Astrocyte (in vitro differentiated cells and primary cell): ENCODE data around the gene P4HA1. TPM values are rescaled to one million over a fixed set of nuclear protein-coding genes. Genes with fewer than 3 reads are reported as not detected.
"Not testable (repeated sequence)": the region's sequence is repeated elsewhere in the genome, so short reads cannot be mapped to it uniquely, and the experiment has no call there.

Source experiments
- DNase-seq: peaks from one replicate; pipeline ENCODE4 v3.0.0-alpha.2; 2010; ENCODE audit warnings: low read depth
- FAIRE-seq: peaks from 2 replicates; lab custom pipeline; 2011; peaks lifted over from hg19 to GRCh38; lab: Jason Lieb, UNC
- H2AFZ ChIP-seq: 2 replicates; pipeline ENCODE4 v1.6.0; 2012; ENCODE audit warnings: low read depth, low read length, inconsistent platforms
- H3K27ac ChIP-seq: 2 replicates; pipeline ENCODE4 v1.5.1; 2011; ENCODE audit warnings: low read depth, low read length, inconsistent platforms
- H3K27me3 ChIP-seq: 2 replicates; pipeline ENCODE4 v1.6.0; 2011; ENCODE audit warnings: low read length, inconsistent platforms; ENCODE audit not compliant: insufficient read depth
- H3K36me3 ChIP-seq: 2 replicates; pipeline ENCODE4 v1.5.1; 2011; ENCODE audit warnings: low read length, inconsistent platforms; ENCODE audit not compliant: insufficient read depth
- H3K4me1 ChIP-seq: 2 replicates; pipeline ENCODE4 v1.5.1; 2011; ENCODE audit warnings: low read length, inconsistent platforms; ENCODE audit not compliant: insufficient read depth
- H3K4me2 ChIP-seq: 2 replicates; pipeline ENCODE4 v1.6.0; 2012; ENCODE audit warnings: low read length, inconsistent platforms
- H3K4me3 ChIP-seq: 2 replicates; pipeline ENCODE4 v1.5.1; 2011; ENCODE audit warnings: low read depth, mild to moderate bottlenecking, low read length, inconsistent platforms; ENCODE audit not compliant: insufficient read depth
- H3K79me2 ChIP-seq: 2 replicates; pipeline ENCODE4 v1.6.0; 2012; ENCODE audit warnings: mild to moderate bottlenecking, low read length, inconsistent platforms; ENCODE audit not compliant: insufficient read depth
- H3K9ac ChIP-seq: 2 replicates; pipeline ENCODE4 v1.6.0; 2012; ENCODE audit warnings: mild to moderate bottlenecking, low read length, inconsistent platforms
- H3K9me3 ChIP-seq: 2 replicates; pipeline ENCODE4 v1.5.1; 2012; ENCODE audit warnings: low read depth, mild to moderate bottlenecking, low read length, inconsistent platforms; ENCODE audit not compliant: insufficient read depth
- H4K20me1 ChIP-seq: 2 replicates; pipeline ENCODE4 v1.6.0; 2012; ENCODE audit warnings: low read length, inconsistent platforms; ENCODE audit not compliant: insufficient read depth
- H3K27ac Mint-ChIP-seq: one replicate; pipeline ENCODE4 v1.8.0; 2021; ENCODE audit warnings: mild to moderate bottlenecking, mixed read lengths; ENCODE audit not compliant: unreplicated experiment
- H3K27me3 Mint-ChIP-seq: one replicate; pipeline ENCODE4 v1.8.0; 2021; ENCODE audit warnings: low read depth, mixed read lengths; ENCODE audit not compliant: unreplicated experiment
- H3K36me3 Mint-ChIP-seq: one replicate; pipeline ENCODE4 v1.8.0; 2021; ENCODE audit warnings: low read depth, mixed read lengths; ENCODE audit not compliant: unreplicated experiment
- H3K4me1 Mint-ChIP-seq: one replicate; pipeline ENCODE4 v1.8.0; 2021; ENCODE audit warnings: low read depth, mixed read lengths; ENCODE audit not compliant: unreplicated experiment
- H3K4me3 Mint-ChIP-seq: one replicate; pipeline ENCODE4 v1.8.0; 2021; ENCODE audit warnings: mild to moderate bottlenecking, moderate library complexity, mixed read lengths; ENCODE audit not compliant: unreplicated experiment
- H3K9me3 Mint-ChIP-seq: one replicate; pipeline ENCODE4 v1.8.0; 2021; ENCODE audit warnings: mild to moderate bottlenecking, mixed read lengths; ENCODE audit not compliant: unreplicated experiment
- CTCF ChIP-seq: IDR thresholded peaks from 2 replicates; pipeline ENCODE4 v1.5.1; 2011; ENCODE audit warnings: low read depth, mild to moderate bottlenecking, inconsistent platforms, low read length, moderate library complexity; ENCODE audit not compliant: insufficient read depth
- EZH2 ChIP-seq: IDR thresholded peaks from 2 replicates; pipeline ENCODE4 v1.6.1; 2012; ENCODE audit warnings: mild to moderate bottlenecking, low read length, inconsistent platforms; ENCODE audit not compliant: insufficient read depth
- total RNA-seq: library from RNA; stranded (reverse); gene quantifications from 2 replicates; pipeline ENCODE4 v1.2.1, GENCODE V29; 2021

P4HA1 gene
- total RNA-seq, 1 donor from 2014 or later: 244 TPM

DNA sequence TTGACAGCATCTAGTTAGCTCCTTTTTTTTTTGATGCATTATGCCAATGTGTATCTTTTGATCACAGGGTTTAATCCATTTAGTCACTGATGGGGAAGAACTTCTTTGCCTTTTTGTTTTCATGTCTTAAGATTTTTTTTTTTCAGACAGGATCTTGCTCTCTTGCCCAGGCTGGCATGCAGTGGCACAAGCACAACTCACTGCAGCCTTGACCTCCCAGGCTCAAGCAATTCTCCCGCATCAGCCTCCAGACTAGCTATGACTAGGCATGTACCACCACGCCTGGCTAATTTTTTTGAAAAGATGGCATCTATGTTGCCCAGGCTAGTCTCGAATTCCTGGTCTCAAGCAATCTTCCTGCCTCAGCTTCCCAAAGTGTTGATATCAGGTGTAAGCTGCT lies 95.7 kb downstream of the P4HA1 start:
- Mint-ChIP-seq H3K4me1 (no peaks in the 10 kb centered on the region), H3K9me3 (no peaks in the 10 kb centered on the region), H3K36me3 (peaks cover 14% of the 10 kb centered on the region), H3K4me3 (no peak overlapping the region), H3K27me3 (no peaks in the 10 kb centered on the region), H3K27ac (no peak overlapping the region)
- TF ChIP-seq EZH2 (no peak), CTCF (no peak)
- no peak for FAIRE-seq
- DNase-seq: no peak
- no peak overlapping the region for H3K4me3 ChIP-seq
- no peaks in the 10 kb centered on the region for H3K79me2 ChIP-seq
- H3K27ac ChIP-seq: no peak overlapping the region
- H3K9me3 ChIP-seq: no peaks in the 10 kb centered on the region
- H2AFZ ChIP-seq: no peak overlapping the region
- no peaks in the 10 kb centered on the region for H3K27me3 ChIP-seq
- H3K4me2 ChIP-seq: no peak overlapping the region
- H4K20me1 ChIP-seq: no peaks in the 10 kb centered on the region
- H3K9ac ChIP-seq: no peak overlapping the region
- H3K4me1 ChIP-seq: no peaks in the 10 kb centered on the region
- peaks cover 2% of the 10 kb centered on the region for H3K36me3 ChIP-seq

GRCh38 chr10:72997099-72997498 lies 99.6 kb downstream of the P4HA1 start:
- DNase-seq (no peak), FAIRE-seq (no peak)
- Mint-ChIP-seq H3K27me3 (no peaks in the 10 kb centered on the region), H3K27ac (no peak overlapping the region), H3K36me3 (peaks cover 22% of the 10 kb centered on the region), H3K4me3 (no peak overlapping the region), H3K4me1 (no peaks in the 10 kb centered on the region), H3K9me3 (peaks cover 2% of the 10 kb centered on the region)
- no peak overlapping the region for H3K27ac ChIP-seq
- no peak overlapping the region for H3K4me2 ChIP-seq
- no peaks in the 10 kb centered on the region for H3K9me3 ChIP-seq
- H3K9ac ChIP-seq: no peak overlapping the region
- H2AFZ ChIP-seq: no peak overlapping the region
- TF ChIP-seq CTCF (no peak), EZH2 (no peak)
- H3K27me3 ChIP-seq: no peaks in the 10 kb centered on the region
- no peak overlapping the region for H3K4me3 ChIP-seq
- no peaks in the 10 kb centered on the region for H3K4me1 ChIP-seq
- peaks cover 2% of the 10 kb centered on the region for H3K36me3 ChIP-seq
- no peaks in the 10 kb centered on the region for H4K20me1 ChIP-seq
- no peaks in the 10 kb centered on the region for H3K79me2 ChIP-seq

GRCh38 chr10:72995459-72995858 lies 101.2 kb downstream of the P4HA1 start:
- not testable (repeated sequence) for DNase-seq, H3K4me3 Mint-ChIP-seq

GRCh38 chr10:72989771-72990170 lies 106.9 kb downstream of the P4HA1 start:
- H3K27ac Mint-ChIP-seq: not testable (repeated sequence)

More at GRCh38 chr10:72995459-72995858, 101.2 kb downstream of the P4HA1 start:
- FAIRE-seq, H3K27ac Mint-ChIP-seq, H3K9ac ChIP-seq, H2AFZ ChIP-seq, H3K9me3 ChIP-seq, H3K4me1 ChIP-seq, H4K20me1 ChIP-seq, H3K36me3 ChIP-seq, H3K9me3 Mint-ChIP-seq, H3K79me2 ChIP-seq, H3K4me2 ChIP-seq, H3K27me3 Mint-ChIP-seq, H3K27ac ChIP-seq, H3K4me3 ChIP-seq, H3K4me1 Mint-ChIP-seq, H3K27me3 ChIP-seq: not testable (repeated sequence)
- H3K36me3 Mint-ChIP-seq: peaks cover 22% of the 10 kb centered on the region

DNA sequence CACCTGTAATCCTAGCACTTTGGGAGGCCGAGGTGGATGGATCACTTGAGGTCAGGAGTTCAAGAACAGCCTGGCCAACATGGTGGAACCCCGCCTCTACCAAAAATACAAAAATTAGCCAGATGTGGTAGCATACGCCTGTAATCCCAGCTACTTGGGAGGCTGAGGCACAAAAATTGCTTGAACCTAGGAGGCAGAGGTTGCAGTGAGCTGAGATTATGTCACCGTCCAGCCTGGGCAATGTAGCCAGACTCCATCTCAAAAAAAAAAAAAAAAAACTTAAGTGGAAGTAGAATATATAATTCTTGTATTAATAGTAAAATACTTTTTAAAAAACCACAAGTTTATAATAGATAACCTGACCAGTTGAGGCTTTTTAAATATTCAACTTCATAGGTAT lies 112.0 kb downstream of the P4HA1 start:
- not testable (repeated sequence) for H2AFZ ChIP-seq, H3K9ac ChIP-seq, H3K27me3 Mint-ChIP-seq, H3K27ac Mint-ChIP-seq, H3K4me2 ChIP-seq, H3K4me1 Mint-ChIP-seq, H3K79me2 ChIP-seq, H3K4me3 Mint-ChIP-seq, H3K4me1 ChIP-seq, H3K36me3 ChIP-seq, DNase-seq, H3K27ac ChIP-seq, H3K27me3 ChIP-seq, H3K9me3 Mint-ChIP-seq, H3K9me3 ChIP-seq, H3K4me3 ChIP-seq, H4K20me1 ChIP-seq, FAIRE-seq
- peaks cover 18% of the 10 kb centered on the region for H3K36me3 Mint-ChIP-seq

More at GRCh38 chr10:72989771-72990170, 106.9 kb downstream of the P4HA1 start:
- not testable (repeated sequence) for H3K27me3 ChIP-seq, H3K9me3 Mint-ChIP-seq, H3K9ac ChIP-seq, H2AFZ ChIP-seq, H3K36me3 ChIP-seq, H3K27ac ChIP-seq, H3K27me3 Mint-ChIP-seq, H3K9me3 ChIP-seq, DNase-seq, H3K4me3 ChIP-seq, H4K20me1 ChIP-seq, H3K4me1 ChIP-seq, FAIRE-seq, H3K4me2 ChIP-seq, H3K4me1 Mint-ChIP-seq, H3K4me3 Mint-ChIP-seq, H3K79me2 ChIP-seq
- H3K36me3 Mint-ChIP-seq: peaks cover 35% of the 10 kb centered on the region
